Kidney epithelial cell (primary cell): ENCODE data around the gene CS. TPM values are rescaled to one million over a fixed set of nuclear protein-coding genes. Genes with fewer than 3 reads are reported as not detected.
"Not testable (repeated sequence)": the region's sequence is repeated elsewhere in the genome, so short reads cannot be mapped to it uniquely, and the experiment has no call there.

Experiments used
- DNase-seq: peaks from one replicate; pipeline ENCODE4 v3.0.0-alpha.2; 2010; ENCODE audit warnings: low read depth
- H3K27me3 ChIP-seq: 2 replicates; pipeline ENCODE4 v1.6.0; 2011; ENCODE audit warnings: low read length; ENCODE audit not compliant: control insufficient read depth, insufficient read depth
- H3K36me3 ChIP-seq: 2 replicates; pipeline ENCODE4 v1.5.1; 2011; ENCODE audit warnings: low read length; ENCODE audit not compliant: control insufficient read depth, insufficient read depth
- H3K4me3 ChIP-seq: 2 replicates; pipeline ENCODE4 v1.5.1; 2011; ENCODE audit warnings: low read depth, mild to moderate bottlenecking, control low read depth, low read length
- CTCF ChIP-seq: IDR thresholded peaks from 2 replicates; pipeline ENCODE4 v1.5.1; 2011; ENCODE audit warnings: mild to moderate bottlenecking, moderate library complexity, low read length, control low read depth, inconsistent platforms; ENCODE audit not compliant: insufficient read depth, poor library complexity, severe bottlenecking
- total RNA-seq: library from RNA; depleted of rRNA; stranded (reverse); fragments of >200 nt; gene quantifications from 2 replicates; pipeline ENCODE4 v1.2.3, GENCODE V29; 2015

The CS gene
- total RNA-seq, 1 donor from 2014 or later = 143 TPM

- no peak for TF ChIP-seq CTCF
- no peaks in the 10 kb centered on the region for H3K27me3 ChIP-seq
- no peak for DNase-seq
- no peak overlapping the region for H3K4me3 ChIP-seq
- peaks cover 3% of the 10 kb centered on the region for H3K36me3 ChIP-seq
These were observed 26.0 kb upstream of the CS start for GRCh38 chr12:56326126-56326525.

- H3K27me3 ChIP-seq = no peaks in the 10 kb centered on the region
- H3K4me3 ChIP-seq = no peak overlapping the region
- TF ChIP-seq CTCF = no peak
- peaks cover 3% of the 10 kb centered on the region for H3K36me3 ChIP-seq
- no peak for DNase-seq
These were observed 24.1 kb upstream of the CS start for GRCh38 chr12:56324206-56324605.

- not testable (repeated sequence) for DNase-seq, H3K4me3 ChIP-seq, H3K27me3 ChIP-seq, H3K36me3 ChIP-seq
These were observed 21.5 kb upstream of the CS start for GRCh38 chr12:56321610-56322009.

- H3K36me3 ChIP-seq = peaks cover 3% of the 10 kb centered on the region
- no peaks in the 10 kb centered on the region for H3K27me3 ChIP-seq
- no peak overlapping the region for H3K4me3 ChIP-seq
- DNase-seq = no peak
- no peak for TF ChIP-seq CTCF
These were observed 20.9 kb upstream of the CS start for GRCh38 chr12:56321027-56321426.

GRCh38 chr12:56317675-56318074, 17.5 kb upstream of the CS start:
- no peak for TF ChIP-seq CTCF
- H3K27me3 ChIP-seq = no peaks in the 10 kb centered on the region
- DNase-seq = no peak
- H3K36me3 ChIP-seq = no peaks in the 10 kb centered on the region
- H3K4me3 ChIP-seq = no peak overlapping the region

GRCh38 chr12:56315622-56316473, 15.7 kb upstream of the CS start, which contains the start of gene CNPY2:
CNPY2 (minus strand) TSS chr12:56315988; CDS start chr12:56315217, 771 bp downstream.
- Histone ChIP-seq H3K36me3 (no peaks in the 10 kb centered on the region), H3K27me3 (no peaks in the 10 kb centered on the region), H3K4me3 (peak within 1 kb of the TSS; percentile 80)
- DNase-seq = peak; percentile 99
- TF ChIP-seq CTCF = no peak
